LHCN-M2 (cell line): ENCODE data around the gene NTRK2. TPM values are rescaled to one million over a fixed set of nuclear protein-coding genes. Genes with fewer than 3 reads are reported as not detected.
A peak's percentile ranks its signal among the peaks of the same experiment; 100 is the strongest.

Source experiments
- DNase-seq: peaks from one replicate; pipeline ENCODE4 v3.0.0-alpha.2; 2012; ENCODE audit warnings: low read depth
- total RNA-seq: library from RNA; depleted of rRNA; stranded (reverse); fragments of >200 nt; gene quantifications from 2 replicates; pipeline ENCODE4 v1.2.3, GENCODE V29; 2014

The NTRK2 gene
- total RNA-seq, 1 experiment from 2014 or later: not detected

- no peak for DNase-seq
Observed at GRCh38 chr9:84681516-84682285, 12.2 kb downstream of the NTRK2 start.

- DNase-seq: no peak
Observed at GRCh38 chr9:84686068-84686467, 16.5 kb downstream of the NTRK2 start.

GRCh38 chr9:84688956-84689355 lies 19.4 kb downstream of the NTRK2 start:
- no peak for DNase-seq

- no peak for DNase-seq
Observed at GRCh38 chr9:84691634-84692033, 22.1 kb downstream of the NTRK2 start.

GRCh38 chr9:84694248-84694647 lies 24.7 kb downstream of the NTRK2 start:
- DNase-seq: no peak

GRCh38 chr9:84697042-84697441 lies 27.5 kb downstream of the NTRK2 start:
- no peak for DNase-seq

- no peak for DNase-seq
Observed at GRCh38 chr9:84697509-84698114, 28.1 kb downstream of the NTRK2 start.

- no peak for DNase-seq
Observed at GRCh38 chr9:84698323-84698722, 28.8 kb downstream of the NTRK2 start.

- no peak for DNase-seq
Observed at GRCh38 chr9:84699984-84700383, 30.5 kb downstream of the NTRK2 start.

- DNase-seq: no peak
Observed at GRCh38 chr9:84701801-84702200, 32.3 kb downstream of the NTRK2 start.

GRCh38 chr9:84702471-84702870 lies 32.9 kb downstream of the NTRK2 start:
- DNase-seq: no peak

- no peak for DNase-seq
Observed at GRCh38 chr9:84703793-84704192, 34.3 kb downstream of the NTRK2 start.

- DNase-seq: no peak
Observed at GRCh38 chr9:84705128-84705527, 35.6 kb downstream of the NTRK2 start.

GRCh38 chr9:84708400-84708799 lies 38.9 kb downstream of the NTRK2 start:
- no peak for DNase-seq

- DNase-seq: no peak
Observed at GRCh38 chr9:84709056-84709455, 39.5 kb downstream of the NTRK2 start.

- DNase-seq: no peak
Observed at GRCh38 chr9:84710701-84711397, 41.3 kb downstream of the NTRK2 start.

GRCh38 chr9:84711398-84711777 lies 41.9 kb downstream of the NTRK2 start:
- no peak for DNase-seq

- DNase-seq: peak; percentile 4
Observed at GRCh38 chr9:84711936-84712335, 42.4 kb downstream of the NTRK2 start.

GRCh38 chr9:84716217-84716616 lies 46.7 kb downstream of the NTRK2 start:
- no peak for DNase-seq

GRCh38 chr9:84718476-84718875 lies 48.9 kb downstream of the NTRK2 start:
- DNase-seq: no peak

GRCh38 chr9:84722388-84722989 lies 53.0 kb downstream of the NTRK2 start:
- DNase-seq: no peak

- no peak for DNase-seq
Observed at GRCh38 chr9:84723426-84723825, 53.9 kb downstream of the NTRK2 start.
